ENCODE results near the gene TRAF7. TPM values are rescaled to one million over a fixed set of nuclear protein-coding genes. Genes with fewer than 3 reads are reported as not detected.
"Not testable (repeated sequence)": the region's sequence is repeated elsewhere in the genome, so short reads cannot be mapped to it uniquely, and the experiment has no call there.

The TRAF7 gene
- total RNA-seq (2014; rRNA removed; shearing (Covaris generic)), result 122 and 138 TPM in 2 replicates
- 111 TPM in 2 replicates for polyA plus RNA-seq (2015; cell fraction: cytosol; rRNA removed)
- polyA plus RNA-seq (2015; cell fraction: nucleus; rRNA removed), result 89.0 and 90.1 TPM in 2 replicates

DNA sequence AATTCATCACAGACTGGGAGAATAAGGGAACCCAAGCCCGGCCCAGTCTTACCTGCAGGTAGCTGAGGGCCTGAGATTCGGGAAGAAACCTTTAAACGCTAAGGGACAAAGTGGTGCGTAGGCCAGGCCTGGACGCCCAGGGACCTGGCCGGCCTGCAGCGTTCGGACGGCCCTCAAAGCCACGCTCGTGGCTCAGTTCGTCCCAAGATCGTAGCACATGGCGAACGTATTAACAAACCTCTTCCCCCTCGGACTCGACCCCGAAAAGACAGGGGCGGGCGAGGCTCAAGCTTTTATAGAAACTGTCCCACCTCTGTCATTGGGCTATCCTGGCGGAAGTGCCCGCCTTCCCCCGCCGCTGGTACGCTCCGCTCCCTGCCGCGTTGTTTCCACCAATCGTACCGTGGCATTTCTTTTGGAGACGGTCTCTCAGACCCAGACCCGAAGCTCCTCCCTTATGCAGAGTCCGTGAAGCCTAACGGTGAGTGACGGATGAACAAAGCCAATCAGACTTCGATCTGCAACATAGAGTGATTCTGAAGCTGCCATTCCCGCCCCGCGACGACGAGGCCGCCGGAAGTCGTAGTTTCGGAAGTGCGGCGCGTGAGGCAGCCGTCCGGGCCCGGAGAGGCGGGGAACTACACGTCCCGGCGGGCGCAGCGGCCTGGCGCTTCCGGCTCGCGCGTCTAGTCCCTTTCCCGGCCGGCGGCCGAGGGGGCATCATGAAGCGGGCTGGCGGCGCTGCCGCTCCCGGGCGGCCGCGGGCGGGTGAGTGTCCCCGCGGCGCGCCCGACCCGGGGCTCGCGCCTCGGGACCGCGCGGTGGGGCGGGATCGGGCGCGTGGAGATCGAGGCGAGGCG, at the start of gene TRAF7:
Gene TRAF7, plus strand, starts transcription at position 692 of the 860 bp plus-strand sequence. CDS start 8,139 bp downstream, outside the sequence.
- DNase-seq (ENCODE audit: low read depth), result peak; percentile 100

DNA sequence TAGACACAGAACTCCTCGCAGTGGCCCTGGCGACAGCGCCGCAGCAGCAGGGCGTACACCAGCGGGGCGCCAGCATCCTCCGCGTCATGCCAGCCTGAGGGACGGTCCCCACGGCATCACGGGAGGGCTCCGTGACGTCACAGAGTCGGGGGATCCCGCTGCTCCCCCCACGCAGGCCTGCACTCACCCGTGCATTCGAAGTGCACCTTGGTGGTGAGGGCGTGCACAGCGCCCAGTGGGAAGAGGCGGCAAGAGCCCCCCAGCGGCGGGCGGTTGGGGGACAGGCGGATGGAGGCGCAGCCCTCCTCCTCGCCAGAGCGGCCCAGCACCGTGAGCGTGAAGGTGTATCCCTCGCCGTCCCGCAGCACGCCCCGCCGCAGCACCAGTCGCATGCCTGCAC, 49.4 kb upstream of the TRAF7 start:
- DNase-seq (ENCODE audit: low read depth), result not testable (repeated sequence)

DNA sequence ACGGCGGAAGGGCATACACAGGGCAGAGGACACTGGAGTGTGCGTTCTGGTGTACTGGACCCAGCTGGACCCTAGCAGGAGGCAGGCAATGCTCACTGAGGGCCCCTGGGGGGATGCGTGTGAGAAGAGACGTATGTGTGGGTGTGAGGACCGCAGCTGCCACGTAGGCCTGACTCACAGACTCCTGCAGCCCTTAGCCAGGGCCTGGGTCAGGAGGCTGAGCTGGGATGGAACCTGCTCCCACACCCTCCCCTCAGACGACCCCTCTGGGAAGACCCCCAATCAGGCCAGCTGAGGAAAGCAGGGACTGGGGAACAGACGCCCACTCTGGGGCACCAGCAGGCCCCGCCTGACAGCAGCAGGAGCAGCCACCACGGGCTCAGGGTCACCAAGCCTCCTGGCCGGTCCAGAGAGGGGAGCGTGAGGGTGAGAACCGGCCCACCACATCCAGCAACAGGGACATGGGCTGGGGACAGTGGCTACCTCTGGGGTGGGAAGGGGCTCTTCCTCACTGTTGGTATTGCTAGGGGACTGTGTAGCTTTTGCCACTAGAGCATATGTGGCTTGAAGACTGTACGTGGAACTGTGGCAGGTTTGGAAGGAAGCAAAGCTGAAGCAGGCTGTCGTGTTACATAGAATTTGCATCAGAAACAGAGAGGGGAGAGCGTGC, 48.3 kb upstream of the TRAF7 start:
- not testable (repeated sequence) for DNase-seq (ENCODE audit: low read depth)

DNA sequence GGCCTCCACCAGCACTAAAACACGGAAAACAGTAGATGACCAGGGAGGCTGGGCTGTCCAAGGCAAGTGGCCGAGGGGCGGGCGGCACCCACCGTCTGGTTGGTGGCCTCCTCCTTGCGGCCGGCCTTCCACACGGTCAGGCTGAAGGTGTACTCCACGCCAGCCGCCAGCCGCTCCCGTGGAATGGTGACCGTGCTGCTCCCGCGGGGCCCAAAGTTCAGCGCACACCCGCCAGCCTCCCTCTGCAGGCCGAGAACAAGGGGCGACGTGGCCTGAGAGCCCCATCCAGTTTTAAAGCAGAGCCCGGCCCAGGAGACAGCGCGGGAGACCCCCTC, 47.8 kb upstream of the TRAF7 start:
- DNase-seq (ENCODE audit: low read depth), result not testable (repeated sequence)

DNA sequence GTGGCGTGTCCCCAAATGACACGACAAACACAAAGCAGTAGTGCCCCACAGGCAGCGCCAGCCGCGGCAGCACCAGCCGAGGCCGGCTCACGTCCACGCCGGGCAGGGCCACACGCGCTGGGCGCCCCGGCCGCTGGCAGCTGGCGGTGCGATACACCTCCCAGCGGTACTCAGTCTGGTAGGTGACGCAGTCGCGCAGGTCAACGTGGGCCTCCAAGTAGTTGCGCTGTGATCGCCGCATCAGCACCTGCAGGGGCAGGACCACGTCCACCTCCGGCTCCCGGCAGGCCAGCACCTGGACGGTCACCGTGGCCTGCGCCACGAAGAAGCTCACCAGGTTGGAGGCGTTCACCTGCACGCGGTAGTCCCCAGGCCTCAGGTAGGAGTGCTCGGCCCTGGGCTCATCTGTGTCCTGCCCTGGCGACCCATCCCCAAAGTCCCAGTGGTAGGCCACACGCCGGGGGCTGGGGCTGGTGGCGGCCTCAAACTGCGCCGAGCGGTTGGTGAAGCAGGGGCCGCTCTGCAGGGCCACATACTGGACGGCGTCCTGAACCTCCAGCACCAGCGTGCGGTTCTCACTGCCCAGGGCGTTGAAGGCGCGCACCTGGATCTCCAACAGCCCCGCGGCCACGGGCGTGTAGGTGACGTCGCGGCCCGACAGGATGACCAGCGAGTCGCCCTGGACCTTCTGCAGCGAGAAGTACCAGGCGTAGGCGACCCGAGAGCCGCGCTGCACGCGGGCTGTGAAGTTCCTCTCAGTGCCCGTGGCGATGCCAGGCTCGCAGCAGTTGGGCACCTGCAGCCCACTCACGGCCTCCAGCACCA, 46.9 kb upstream of the TRAF7 start:
- not testable (repeated sequence) for DNase-seq (ENCODE audit: low read depth)

DNA sequence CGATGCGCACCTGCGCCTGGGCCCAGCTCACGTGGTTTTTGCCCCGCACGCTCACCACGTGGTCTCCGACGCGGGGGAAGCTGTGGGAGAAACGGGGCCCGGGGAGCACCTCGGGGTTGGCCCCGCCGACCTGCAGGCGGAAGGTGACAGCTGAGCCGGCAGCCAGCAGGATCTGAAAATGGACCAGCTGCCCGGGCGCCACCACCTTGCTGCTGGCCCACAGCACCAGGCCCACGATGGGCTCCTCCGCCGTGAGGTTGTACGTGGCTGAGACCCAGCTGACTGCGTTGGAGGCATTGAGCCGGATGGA, 46.4 kb upstream of the TRAF7 start:
- DNase-seq (ENCODE audit: low read depth), result not testable (repeated sequence)

DNA sequence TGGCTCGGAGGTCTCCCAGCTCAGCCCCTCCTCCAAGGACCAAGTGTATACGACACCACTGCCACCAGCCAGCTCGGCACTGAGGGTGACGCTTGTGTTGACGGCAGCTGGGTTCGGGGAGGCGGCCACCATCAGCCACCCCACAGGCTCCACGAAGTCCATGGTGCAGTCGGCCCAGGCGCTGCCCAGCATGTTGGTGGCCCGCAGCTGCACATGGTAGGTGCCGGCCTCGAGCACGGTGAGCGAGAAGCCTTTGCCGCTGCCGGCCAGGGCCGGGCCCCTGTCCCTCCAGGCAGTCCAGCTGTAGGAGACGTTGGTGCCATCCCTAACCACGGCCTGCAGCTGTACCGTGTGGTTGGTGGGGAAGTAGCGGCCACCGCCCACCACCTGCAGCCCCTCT, 45.7 kb upstream of the TRAF7 start:
- not testable (repeated sequence) for DNase-seq (ENCODE audit: low read depth)

DNA sequence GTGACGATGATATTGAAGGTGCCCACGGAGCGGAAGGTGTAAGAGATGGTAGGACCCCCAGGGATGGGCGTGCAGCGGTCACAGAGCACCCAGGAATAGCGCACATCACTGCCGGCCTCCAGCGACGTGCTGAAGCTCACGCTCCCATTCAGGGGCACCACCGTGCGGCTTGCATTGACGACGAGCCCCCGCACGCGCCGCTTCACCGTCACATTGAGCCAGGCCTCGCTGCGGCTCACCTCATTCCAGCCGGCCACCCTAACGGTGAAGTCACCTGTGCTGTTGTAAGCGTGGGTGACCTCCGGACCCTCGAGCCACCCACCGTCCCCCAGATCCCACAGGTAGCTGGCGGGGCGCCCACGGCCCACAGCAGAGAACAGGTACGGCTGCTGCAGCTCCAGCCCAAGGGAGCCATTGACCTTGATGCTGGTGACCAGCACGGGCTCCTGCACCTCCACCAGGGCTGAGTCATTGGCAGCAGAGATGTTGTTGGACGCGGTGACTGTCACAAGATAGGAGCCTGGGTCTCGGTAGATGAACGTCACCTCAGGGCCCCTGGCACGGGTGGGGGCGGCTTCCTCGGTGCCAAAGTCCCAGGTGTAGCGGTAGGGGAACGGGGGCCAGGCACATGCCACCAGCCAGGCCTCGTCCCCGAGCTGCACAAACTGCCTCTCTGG, 45.1 kb upstream of the TRAF7 start:
- DNase-seq (ENCODE audit: low read depth), result not testable (repeated sequence)

DNA sequence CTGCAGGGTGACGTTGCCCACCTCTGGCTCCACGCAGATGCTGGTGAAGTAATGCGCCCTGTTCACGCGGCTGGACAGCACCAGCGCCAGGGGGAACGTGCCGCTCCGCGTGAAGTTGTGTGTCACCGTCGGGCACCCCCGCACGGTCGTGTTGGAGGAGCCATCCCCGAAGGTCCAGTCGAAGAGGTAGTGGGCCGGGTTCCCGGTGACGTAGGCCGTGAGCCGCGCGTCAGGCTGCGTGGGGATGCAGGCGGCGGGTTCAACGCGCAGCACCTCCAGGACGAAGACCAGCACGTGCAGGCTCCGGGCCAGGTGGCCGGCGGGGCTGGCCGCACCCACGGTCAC, 44.6 kb upstream of the TRAF7 start:
- DNase-seq (ENCODE audit: low read depth), result not testable (repeated sequence)

DNA sequence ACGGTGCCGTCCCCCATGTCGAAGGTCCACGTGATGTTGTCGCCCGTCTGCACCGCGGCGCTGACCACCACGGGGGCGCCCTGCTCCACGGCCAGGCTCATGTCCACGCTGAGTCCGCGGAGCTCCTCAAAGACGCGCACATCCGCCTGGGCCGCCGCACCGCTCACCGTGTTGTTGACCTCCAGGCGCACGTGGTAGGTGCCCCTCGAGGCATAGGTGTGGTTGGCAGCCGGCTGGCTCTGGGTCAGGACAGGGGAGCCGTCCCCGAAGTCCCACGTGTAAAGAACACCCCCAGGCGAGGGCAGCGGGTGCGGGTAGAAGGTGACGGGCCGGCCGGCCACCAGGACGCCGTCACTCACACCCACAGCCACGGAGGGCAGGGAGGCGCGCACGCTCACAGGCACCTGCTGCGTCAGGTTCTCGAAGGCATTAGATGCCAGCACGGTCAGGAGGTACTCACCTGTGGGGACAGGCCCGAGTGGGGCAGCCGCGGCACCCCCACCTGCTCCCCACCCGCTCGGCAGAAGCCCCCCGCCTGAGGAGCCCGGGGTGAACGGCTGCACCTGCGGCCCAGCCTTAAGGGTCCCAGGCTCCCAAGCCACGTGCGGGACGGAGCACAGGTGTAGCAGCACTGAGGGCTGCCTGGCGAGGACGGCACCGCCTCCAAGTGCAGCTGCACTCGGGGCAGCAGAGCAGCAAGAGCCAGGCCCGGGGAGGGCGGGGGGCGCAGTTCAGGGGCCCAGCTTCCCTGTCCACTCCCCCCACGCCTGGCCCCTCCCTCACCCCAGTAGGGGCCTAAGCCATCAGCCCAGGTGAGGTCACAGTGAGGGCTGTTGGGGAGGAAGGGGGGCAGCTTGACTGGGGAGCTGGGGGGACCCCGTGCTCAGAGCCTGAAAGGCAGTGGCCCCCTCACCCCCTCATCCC, 43.9 kb upstream of the TRAF7 start:
- not testable (repeated sequence) for DNase-seq (ENCODE audit: low read depth)

DNA sequence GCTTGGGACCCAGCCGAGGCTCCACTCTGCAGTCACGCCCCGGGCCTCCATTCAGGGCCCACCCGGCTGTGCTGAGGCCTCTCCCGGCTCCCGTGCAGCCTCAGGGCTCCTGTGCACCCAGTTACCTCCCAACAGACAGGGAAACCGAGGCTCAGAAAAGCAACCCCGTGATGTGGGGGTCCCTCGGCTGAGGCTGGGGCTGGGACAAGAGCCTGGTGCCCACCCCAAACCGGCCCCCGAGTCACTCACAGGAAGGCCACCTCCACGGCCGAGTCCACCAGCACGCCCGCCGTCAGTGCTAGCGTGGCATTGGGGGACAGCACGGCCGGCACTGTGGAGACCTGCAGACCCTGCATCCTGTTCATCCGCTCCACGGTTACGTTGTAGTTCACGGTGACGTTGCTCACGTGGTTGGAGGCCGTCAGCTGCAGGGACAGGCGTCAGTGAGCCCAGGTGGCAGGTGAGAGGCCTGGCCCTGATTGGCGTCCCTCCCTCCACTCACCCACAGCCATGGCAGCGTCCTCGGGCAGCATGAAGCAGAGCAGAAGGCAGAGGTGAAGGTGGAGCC, 43.0 kb upstream of the TRAF7 start:
- not testable (repeated sequence) for DNase-seq (ENCODE audit: low read depth)

DNA sequence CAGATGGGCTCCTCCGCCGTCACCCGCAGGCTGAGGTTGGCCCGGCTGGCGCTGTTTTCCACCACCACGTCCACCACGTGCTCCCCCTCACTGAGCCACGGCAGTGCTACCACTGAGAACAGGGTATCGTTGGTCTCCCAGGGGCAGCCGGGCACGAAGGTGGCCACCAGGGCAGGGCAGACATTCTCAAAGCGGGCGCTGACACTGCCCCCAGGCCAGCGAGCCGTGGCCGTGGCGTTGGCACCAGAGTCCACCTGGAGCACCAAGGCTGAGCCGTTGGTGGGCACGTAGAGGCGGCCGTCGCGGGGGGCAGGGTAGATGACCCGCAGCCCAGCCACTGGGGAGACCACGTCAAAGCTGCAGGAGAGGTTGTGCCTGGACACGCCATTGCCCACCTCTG, 41.4 kb upstream of the TRAF7 start:
- not testable (repeated sequence) for DNase-seq (ENCODE audit: low read depth)

DNA sequence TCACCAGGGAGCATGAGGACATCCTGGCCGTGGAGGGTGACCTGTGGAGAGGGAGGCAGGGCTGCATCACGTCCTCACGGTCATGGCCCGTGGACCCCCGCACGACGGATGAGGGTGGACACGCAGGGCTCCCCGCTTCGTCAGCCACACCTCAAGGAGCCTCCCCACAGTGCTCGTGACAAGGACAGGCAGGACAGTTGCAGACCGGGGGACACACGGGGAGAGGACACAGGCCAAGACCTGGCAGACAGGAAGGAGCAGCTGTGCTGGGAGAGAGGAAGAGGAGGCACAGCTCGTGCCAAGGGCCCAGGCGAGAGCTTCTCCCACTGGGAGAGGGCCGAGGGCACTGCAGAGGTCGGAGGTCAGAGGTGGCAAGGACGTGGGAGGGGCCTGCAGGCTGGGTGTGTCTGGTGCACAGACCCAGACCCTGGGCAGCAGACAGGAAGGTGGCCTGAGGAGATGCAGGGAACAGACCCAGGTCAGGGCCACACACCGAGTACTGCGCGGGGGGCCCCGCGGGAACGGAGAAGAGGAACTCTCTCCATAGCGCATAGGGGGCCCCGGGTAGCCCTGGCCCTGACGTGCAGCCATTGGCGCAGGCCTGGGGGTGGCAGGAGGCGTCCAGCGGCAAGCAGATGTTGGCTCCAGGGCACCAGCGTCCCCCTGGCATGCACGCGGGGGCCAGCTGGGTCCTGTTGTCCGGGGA, 40.5 kb upstream of the TRAF7 start:
- not testable (repeated sequence) for DNase-seq (ENCODE audit: low read depth)

DNA sequence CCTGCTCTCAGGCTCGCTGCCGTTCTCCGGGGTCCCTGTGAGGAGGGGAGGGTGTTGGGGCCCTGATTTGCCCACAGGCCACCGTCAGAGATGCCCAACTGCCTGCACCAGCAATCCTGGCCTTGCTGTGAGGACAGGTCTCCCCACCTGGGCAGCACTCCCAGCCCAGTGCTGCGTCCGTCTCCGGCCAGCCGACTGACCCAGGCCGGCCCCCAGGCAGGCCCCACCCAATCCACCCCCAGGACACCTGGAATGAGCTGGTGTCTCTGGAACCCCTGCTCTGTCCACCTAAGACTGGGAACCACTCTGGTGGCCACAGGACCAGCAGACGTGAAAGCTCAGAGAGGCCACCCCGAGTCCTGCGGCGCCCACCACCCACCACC, 40.0 kb upstream of the TRAF7 start:
- no peak for DNase-seq (ENCODE audit: low read depth)

DNA sequence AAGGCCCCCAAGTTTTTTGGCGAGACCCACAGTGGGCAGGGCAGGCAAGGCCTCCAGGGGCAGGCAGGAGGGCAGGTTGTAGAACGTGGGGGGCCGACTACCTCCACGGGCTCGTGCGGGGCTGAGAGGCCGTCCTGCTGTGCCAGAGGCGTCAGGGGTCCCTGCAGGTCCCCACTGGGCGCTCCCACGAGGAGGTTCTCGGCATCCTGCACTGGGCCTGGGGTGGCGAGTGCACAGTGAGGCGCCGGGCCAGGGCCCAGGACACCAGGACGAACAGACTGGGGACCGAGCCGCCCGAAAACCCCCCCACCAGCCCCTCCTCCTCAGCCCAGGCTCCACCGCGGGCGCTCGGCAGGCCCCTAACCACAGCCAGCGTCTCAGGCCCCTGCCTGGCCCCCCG, 39.2 kb upstream of the TRAF7 start:
- not testable (repeated sequence) for DNase-seq (ENCODE audit: low read depth)

DNA sequence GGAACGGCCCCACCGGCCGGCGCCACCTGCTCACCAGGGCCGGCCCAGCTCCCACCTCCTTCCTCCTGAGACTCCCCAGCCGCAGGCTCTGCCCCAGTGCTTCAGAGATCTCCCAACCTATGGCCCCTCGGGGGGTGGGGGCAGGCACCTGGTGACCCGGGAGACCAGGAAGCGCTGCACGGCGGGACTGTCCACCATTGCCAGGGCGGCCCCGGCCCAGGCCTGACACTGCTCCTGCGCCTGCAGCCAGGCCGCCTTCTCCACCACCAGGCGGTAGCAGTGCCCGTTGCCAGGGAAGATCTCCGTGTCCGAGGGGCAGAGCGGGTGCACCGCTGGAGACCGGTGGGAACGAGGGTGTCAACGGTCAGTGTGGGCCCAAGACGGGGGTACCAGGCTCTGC, 38.2 kb upstream of the TRAF7 start:
- not testable (repeated sequence) for DNase-seq (ENCODE audit: low read depth)

DNA sequence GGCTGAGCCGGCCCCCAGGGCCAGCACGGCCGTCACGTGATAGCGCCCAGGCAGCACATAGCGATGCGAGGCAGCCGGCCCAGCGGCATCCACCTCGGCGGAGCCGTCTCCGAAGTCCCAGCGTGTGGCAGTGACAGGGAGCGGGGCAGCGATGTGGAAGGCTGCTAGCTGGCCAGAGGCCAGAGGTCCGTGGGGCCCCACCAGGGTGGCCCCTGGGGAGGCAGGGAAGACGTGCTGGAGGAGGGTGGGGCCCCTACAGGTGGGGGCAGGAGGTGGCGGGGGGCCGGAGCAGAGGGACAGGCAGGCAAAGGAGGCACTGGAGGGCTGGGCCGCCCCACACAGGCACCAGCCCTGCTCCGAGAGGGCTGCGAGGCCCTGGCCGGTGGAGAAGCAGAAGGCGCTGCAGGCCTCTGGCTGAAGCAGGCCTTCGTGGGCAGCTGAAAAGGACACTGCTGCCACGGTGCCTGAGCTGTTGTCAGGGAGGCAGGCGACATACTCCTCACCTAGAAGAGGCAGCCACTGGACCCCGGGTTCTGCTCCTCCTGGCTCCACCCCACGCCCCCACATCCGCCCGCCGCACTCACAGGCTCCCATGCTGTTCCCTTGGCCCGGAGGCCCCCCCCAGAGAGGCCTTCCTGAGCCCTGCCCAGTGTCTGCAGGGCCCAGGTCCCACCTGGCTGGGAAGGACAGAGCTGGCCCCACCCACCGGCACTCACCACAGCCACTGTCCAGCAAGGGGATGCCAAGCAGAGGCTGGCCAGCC, 37.4 kb upstream of the TRAF7 start:
- DNase-seq (ENCODE audit: low read depth), result not testable (repeated sequence)

DNA sequence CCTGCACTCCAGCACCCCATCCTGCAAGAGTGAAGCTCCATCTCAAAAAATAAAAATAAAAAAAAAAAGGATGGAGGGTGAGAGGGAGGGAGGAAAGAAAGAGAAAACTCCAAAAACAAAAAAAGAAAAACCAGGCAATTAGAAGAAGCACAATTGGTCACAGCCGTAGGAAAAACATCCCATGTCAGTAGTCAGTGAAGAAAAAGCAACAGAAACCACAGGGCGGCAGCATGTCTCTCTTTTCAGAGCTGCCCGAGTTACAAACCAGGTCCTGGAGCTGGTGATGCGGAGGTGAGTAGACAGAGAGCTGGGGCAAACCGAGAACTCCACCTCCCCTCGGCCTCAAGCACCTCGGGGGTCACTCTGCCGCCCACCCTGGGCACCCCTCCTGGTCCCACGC, 34.3 kb upstream of the TRAF7 start:
- peak; percentile 61 for DNase-seq (ENCODE audit: low read depth)
